A204.1 (cell line): ENCODE results near the gene PGGT1B.

Experiments
- FAIRE-seq: peaks from 2 replicates; lab custom pipeline; 2012; peaks lifted over from hg19 to GRCh38; lab: Jason Lieb, UNC

The PGGT1B gene

DNA sequence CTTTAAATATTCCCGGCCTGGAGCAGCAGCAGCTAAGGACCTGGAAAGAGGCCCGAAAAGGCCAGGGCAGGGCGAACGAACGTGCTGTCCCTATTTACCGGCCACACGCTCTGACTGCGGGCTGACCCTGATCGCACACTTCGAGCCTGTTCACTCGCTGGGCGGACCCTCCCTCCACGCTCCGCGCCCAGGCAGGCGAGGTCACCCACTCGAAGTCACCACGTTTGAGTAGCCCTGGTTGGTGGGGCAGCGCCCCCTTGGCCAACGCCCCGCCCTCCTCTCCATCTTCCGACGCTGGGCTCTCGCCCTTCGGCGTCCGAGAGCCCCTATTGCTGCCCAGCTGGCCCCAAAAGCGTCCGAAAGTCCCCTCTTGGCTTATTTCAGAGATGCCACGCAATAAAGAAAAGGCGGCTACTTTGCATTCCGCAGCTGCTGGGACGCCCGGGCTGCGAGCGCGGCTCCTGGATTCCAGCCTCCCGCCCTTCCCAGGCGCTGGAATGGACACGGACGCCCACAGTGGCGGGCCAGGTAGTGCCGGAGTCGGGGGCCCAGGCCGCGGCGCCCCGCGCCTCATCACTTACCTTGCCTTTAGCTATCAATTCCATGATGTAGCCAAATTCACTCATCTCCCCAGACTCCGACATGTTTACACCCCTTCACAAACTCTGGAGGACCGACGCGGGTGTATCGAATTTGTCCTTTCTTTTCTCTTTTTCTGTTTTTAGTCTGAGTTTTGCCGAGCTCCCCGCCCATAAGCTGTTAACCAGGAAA, 83.1 kb downstream of the PGGT1B start:
- FAIRE-seq, result no peak

- FAIRE-seq, result no peak
Measured at GRCh38 chr5:115179030-115179393, 83.7 kb downstream of the PGGT1B start.

- FAIRE-seq, result no peak
Measured at GRCh38 chr5:115170929-115171510, 91.7 kb downstream of the PGGT1B start.

- no peak for FAIRE-seq
Measured at GRCh38 chr5:115170134-115170928, 92.3 kb downstream of the PGGT1B start.

GRCh38 chr5:115169487-115170133, 93.1 kb downstream of the PGGT1B start, which contains the start of gene TRIM36:
TSS of gene TRIM36 (minus strand) at chr5:115169908. CDS start at chr5:115169634, 274 bp downstream.
- no peak for FAIRE-seq

GRCh38 chr5:115168829-115169486, 93.7 kb downstream of the PGGT1B start:
- no peak for FAIRE-seq

DNA sequence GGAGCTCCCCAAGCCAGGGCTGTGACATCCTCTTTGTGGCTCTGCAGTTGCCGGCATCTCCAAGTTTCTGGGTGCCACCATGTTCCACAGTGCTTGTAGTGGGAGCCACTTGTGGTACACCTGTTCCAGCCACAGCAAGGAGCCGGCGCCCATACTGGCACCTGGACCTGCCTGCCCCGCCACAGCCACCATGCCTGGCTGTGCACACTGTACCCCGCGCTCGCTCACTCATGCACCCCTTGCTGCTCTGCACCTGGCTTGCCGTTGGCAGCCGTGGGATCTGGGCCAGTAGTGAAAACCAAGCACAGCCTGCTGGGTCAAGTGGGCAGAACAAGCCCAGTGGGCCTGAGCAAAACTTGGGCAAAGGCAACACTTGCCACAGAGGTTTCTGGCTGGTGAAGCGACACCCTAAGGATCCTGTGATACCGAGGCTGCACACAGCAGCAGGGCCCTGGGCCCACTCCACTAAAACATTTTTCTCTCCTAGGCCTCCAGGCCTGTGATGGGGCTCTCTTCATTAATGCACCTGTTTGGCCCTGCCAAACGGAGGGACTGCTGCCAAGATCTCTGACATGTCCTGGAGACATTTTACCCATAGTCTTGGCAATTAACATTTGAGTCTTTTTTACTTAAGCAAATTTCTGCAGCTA, 95.8 kb downstream of the PGGT1B start:
- FAIRE-seq, result no peak

DNA sequence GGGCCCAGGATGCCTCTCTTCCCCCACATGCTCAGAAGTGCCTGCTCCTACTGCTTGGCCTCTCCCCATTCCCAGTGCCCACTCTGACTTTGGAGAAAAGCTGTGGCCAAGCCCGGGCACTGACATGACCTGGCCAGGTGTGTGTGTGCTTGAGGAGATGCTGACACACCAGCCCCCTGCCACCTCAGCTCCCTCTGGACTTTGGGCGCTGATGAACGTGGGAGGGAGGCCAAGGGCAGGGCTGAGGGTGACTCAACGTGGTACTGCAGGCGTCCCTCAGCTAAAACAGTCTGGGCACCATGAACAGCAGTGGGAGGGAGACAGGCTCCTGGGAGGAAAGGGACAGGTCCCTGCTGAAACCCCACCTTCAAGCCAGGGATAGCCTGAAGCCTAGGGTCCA, 96.9 kb downstream of the PGGT1B start:
- no peak for FAIRE-seq

DNA sequence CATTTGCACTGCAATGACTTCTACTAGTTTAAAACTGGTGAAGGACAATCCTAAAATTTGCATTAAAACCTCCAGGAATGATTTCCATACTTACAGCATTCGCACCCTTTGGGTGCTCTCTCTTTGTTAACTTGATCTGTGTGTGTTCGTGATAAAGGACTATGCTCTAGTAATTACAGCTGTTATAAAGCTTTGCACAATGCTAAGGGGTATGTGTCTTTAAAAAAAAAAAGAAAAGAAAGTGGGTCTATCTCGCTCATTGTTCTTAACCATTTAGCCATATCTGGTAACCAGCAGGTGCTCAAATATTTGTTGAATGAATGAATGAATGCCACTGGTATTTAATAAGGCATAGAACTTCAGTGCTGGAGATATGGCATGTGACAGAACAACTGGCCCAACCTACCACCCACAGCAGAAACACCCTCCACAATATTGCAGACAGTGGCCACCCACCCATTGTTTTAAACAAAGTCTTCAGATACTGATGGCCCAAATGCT, 101.7 kb downstream of the PGGT1B start:
- no peak for FAIRE-seq
